ENCODE results near the gene SCAANT1. TPM values are rescaled to one million over a fixed set of nuclear protein-coding genes. Genes with fewer than 3 reads are reported as not detected.

Gene SCAANT1
- polyA plus RNA-seq, 1 experiment, result not detected

DNA sequence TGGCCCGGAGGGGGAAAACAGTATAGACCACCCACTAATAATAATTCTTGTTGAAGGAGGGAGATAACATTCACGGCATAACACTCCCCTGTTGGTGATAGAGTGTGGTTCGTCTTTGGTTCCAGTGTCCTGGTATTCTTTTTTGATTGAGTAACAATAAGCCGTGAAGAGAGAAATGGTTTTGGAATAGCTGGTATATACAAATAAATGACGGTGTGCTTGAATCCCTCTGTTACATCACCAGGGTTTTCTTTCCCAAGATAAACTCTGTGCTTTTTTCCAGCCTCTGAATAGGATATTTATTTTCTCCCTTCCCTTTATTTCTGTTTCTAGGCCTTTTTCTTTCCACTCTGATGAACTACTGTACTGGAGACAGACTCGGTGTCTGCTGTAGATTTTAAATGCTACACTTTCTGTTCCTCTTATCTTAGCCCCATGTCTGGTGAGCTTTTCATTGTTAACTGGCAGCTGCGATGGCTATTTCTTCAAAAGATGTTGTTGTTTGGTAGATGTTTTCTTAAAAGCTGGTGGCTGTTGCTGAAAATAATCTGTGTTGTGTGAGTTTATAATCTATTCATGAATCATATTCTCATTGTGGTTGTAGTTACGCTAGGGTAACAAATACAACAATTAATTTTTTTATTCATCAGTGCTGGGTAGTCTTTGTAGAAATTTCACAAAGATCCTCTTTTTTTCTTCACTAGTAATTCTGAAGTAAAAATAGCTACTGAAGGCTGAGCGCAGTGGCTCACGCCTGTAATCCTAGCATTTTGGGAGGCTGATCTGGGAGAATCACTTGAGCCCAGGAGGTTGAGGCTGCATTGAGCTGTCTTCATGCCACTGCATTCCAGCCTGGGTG is 15.5 kb upstream of the SCAANT1 start:
- ChIA-PET POLR2A (interaction anchor here (0.6 kb wide), 1 partner anchor 268 kb away, joined by 4 read pairs; no protein-coding TSS in a partner anchor), CTCF (interaction anchor here (0.6 to 1.8 kb wide), 2 partner anchors 51 to 68 kb away, joined by 4 read pairs; no protein-coding TSS in a partner anchor)
- H3K4me3 ChIP-seq (ENCODE audit: low read depth, low read length), result no peak overlapping the region
- no peaks in the 10 kb centered on the region for H3K27me3 ChIP-seq (ENCODE audit: control insufficient read depth, insufficient read depth, low read length)
- no peak for DNase-seq (ENCODE audit: low read depth)
- TF ChIP-seq, protein P1, sequence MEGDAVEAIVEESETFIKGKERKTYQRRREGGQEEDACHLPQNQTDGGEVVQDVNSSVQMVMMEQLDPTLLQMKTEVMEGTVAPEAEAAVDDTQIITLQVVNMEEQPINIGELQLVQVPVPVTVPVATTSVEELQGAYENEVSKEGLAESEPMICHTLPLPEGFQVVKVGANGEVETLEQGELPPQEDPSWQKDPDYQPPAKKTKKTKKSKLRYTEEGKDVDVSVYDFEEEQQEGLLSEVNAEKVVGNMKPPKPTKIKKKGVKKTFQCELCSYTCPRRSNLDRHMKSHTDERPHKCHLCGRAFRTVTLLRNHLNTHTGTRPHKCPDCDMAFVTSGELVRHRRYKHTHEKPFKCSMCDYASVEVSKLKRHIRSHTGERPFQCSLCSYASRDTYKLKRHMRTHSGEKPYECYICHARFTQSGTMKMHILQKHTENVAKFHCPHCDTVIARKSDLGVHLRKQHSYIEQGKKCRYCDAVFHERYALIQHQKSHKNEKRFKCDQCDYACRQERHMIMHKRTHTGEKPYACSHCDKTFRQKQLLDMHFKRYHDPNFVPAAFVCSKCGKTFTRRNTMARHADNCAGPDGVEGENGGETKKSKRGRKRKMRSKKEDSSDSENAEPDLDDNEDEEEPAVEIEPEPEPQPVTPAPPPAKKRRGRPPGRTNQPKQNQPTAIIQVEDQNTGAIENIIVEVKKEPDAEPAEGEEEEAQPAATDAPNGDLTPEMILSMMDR (IDR thresholded peaks at IDR 0.05; ENCODE audit: insufficient read depth, low read depth, low read length), result no peak
- H3K36me3 ChIP-seq (ENCODE audit: control insufficient read depth, insufficient read depth, low read length), result peaks cover 7% of the 10 kb centered on the region

DNA sequence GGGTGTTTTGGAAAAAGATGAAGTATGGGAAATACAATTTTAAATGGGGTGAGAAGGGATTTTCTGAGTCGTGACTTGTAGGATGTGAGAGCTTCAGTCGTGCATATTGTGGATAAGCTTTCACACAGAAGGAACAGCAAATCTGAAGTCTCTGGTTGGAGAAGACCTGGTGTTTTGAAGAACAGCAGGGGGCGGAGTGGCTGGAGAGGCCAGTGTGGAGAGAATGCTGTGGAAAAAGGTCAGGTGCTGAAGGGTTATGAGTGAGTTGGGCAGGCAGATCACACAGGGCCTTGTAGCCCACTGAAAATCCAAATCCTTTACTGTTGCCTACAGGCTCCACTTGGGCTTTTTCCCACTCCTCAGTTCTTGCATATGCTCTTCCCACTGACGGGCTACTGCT is 14.1 kb upstream of the SCAANT1 start:
- Histone ChIP-seq H3K4me3 (ENCODE audit: low read depth, low read length) (no peak overlapping the region), H3K27me3 (ENCODE audit: control insufficient read depth, insufficient read depth, low read length) (no peaks in the 10 kb centered on the region), H3K36me3 (ENCODE audit: control insufficient read depth, insufficient read depth, low read length) (peaks cover 7% of the 10 kb centered on the region)
- TF ChIP-seq, protein P1 (IDR thresholded peaks at IDR 0.05; ENCODE audit: insufficient read depth, low read depth, low read length), result no peak
- POLR2A ChIA-PET, result no interaction called here
- no peak for DNase-seq (ENCODE audit: low read depth)
- CTCF ChIA-PET, result no interaction called here

DNA sequence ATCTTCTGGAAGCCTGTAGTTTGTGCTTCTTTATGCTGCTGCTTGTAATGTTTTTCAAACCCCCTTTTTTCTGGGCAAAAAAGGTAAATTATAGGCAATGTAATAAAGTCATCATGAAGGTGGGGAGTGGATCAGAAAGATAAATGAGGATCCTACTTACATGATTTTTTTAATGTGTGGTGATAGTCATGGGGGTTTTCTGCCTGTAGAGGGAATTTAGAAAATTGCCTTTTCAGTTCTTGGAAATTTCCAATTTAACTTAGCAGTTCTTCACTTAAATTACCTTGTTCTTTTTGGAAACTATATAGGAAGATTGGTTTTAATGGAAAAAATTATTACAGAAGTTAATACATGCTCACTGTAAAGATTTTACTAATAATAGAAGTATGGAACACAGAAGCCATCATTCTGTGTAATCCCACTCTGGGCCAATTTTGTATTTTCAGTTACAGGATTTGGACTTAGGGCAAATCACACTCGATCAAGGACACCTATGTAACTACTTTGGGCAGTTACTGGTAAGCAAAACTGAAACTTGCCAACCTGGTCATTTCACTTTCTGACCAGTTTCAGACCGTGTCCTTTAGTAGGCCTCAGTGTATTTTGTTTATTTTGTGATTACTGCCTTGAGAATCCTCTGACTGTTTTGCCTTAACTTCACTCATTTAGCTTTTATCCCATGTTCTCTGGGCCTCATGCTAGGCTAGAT is 10.5 kb upstream of the SCAANT1 start:
- TF ChIP-seq, protein P1 (IDR thresholded peaks at IDR 0.05; ENCODE audit: insufficient read depth, low read depth, low read length), result no peak
- Histone ChIP-seq H3K27me3 (ENCODE audit: control insufficient read depth, insufficient read depth, low read length) (no peaks in the 10 kb centered on the region), H3K36me3 (ENCODE audit: control insufficient read depth, insufficient read depth, low read length) (peaks cover 7% of the 10 kb centered on the region), H3K4me3 (ENCODE audit: low read depth, low read length) (no peak overlapping the region)
- CTCF ChIA-PET, result no interaction called here
- POLR2A ChIA-PET, result no interaction called here
- no peak for DNase-seq (ENCODE audit: low read depth)

DNA sequence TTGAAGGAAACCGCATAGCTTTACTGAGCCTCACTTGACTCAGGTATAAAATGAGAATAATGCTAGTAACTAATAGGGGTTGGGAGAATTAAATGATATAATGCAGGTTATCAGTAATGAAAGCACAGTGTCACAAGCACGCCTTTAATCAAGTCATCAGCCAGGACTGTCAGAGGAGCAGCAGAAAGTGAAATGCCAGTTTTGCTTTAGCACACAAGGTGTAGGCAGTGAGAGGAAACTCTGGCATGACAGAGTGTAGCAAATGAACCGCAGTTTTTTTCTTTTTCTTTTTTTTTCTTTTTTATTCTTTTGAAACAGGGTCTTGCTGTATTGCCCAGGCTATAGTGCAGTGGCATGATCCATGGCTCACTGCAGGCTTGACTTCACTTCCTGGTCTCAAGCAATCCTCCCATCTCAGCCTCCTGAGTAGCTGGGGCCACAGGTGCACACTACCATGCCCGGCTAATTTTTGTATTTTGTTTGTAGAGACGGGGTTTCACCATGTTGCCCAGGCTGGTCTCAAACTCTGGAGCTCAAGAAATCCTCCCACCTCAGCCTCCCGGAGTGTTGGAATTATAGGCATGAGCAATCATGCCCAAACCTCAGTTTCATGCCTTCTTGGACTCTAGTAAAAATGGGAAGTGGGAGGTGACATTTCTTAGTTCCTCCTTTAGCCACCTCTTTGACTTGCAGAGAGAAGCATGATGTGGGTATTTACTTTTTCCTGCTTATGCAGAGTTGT is 9.7 kb upstream of the SCAANT1 start:
- TF ChIP-seq, protein P1 (IDR thresholded peaks at IDR 0.05; ENCODE audit: insufficient read depth, low read depth, low read length), result no peak
- Histone ChIP-seq H3K36me3 (ENCODE audit: control insufficient read depth, insufficient read depth, low read length) (peaks cover 7% of the 10 kb centered on the region), H3K27me3 (ENCODE audit: control insufficient read depth, insufficient read depth, low read length) (no peaks in the 10 kb centered on the region), H3K4me3 (ENCODE audit: low read depth, low read length) (no peak overlapping the region)
- no peak for DNase-seq (ENCODE audit: low read depth)
- CTCF ChIA-PET, result no interaction called here
- POLR2A ChIA-PET, result no interaction called here

DNA sequence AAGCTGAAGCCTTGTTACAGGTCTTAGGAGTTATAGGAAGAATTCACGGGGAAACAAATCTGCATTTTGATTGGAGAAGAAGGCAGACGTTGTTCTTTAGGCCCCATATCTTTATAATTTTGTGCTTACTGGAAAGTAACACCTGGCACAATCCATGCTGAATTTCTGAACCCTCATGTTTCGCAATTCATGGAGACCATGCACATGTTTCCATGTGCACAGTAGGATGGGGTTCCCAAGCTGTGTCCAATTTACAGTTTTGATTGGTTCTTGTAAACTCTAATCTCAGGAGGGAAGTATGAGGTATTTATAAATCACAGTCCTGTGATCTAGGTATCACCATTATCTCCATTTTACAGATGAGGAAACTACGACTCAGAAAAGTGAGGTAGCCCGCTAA is 7.8 kb upstream of the SCAANT1 start:
- TF ChIP-seq, protein P1 (IDR thresholded peaks at IDR 0.05; ENCODE audit: insufficient read depth, low read depth, low read length), result no peak
- POLR2A ChIA-PET, result no interaction called here
- H3K36me3 ChIP-seq (ENCODE audit: control insufficient read depth, insufficient read depth, low read length), result peaks cover under 1% of the 10 kb centered on the region
- no peaks in the 10 kb centered on the region for H3K27me3 ChIP-seq (ENCODE audit: control insufficient read depth, insufficient read depth, low read length)
- H3K4me3 ChIP-seq (ENCODE audit: low read depth, low read length), result no peak overlapping the region
- DNase-seq (ENCODE audit: low read depth), result no peak
- CTCF ChIA-PET, result interaction anchor here (1.1 kb wide), 1 partner anchor 74 kb away, joined by 4 read pairs; no protein-coding TSS in a partner anchor

Measured in BJ (cell line).